HCT116 (cell line): ENCODE results near the gene MSTN. TPM values are rescaled to one million over a fixed set of nuclear protein-coding genes. Genes with fewer than 3 reads are reported as not detected.

Source experiments
- ATAC-seq: fragments of 200-7000 bp; cut with Tn5 transposase; 2 replicates; pipeline ENCODE4 v1.9.1; 2020; ENCODE audit warnings: mild to moderate bottlenecking, moderate library complexity
- BruUV-seq: library from RNA; stranded (reverse); fragments of 400-500 nt; replicated peaks from 2 replicates; lab custom pipeline; 2021; lab: Mats Ljungman, UMichigan
- CTCF ChIA-PET: fragments of 300-600 bp; sonication (Branson Sonifier 250); formaldehyde crosslinking; loops from one replicate; lab custom pipeline; 2021; ENCODE audit warnings: antibody characterized with exemption; lab: Charles Lee
- POLR2A ChIA-PET: fragments of 300-600, 350-600 bp; sonication (Branson Sonifier 250); formaldehyde crosslinking; loops from one replicate; lab custom pipeline; 2021; ENCODE audit warnings: antibody characterized with exemption; lab: Charles Lee
- RAD21 ChIA-PET, 2 experiments: fragments of 300-600 bp; sonication (Branson Sonifier 250); formaldehyde crosslinking; loops; one replicate each; lab custom pipeline; 2023; ENCODE audit warnings: low total read pairs in 2 of 2; ENCODE audit not compliant: uncharacterized antibody in 2 of 2, unreplicated experiment in 2 of 2, low non-redundant PET in 1 of 2; lab: Charles Lee
- DNase-seq: peaks from one replicate; pipeline ENCODE4 v3.0.0-alpha.2; 2010; ENCODE audit warnings: low read depth, low spot score
- H2AFZ ChIP-seq: fragments of 200-600 bp; shearing (Covaris generic), sonication (generic); 2 replicates; pipeline ENCODE4 v1.6.1; 2017; ENCODE audit warnings: low read depth, mixed run types, mixed read lengths, antibody characterized with exemption, low read length; ENCODE audit not compliant: poor library complexity, severe bottlenecking
- H3K27ac ChIP-seq: 2 replicates; pipeline ENCODE4 v1.5.1; 2012; ENCODE audit warnings: low read depth, low read length
- H3K27me3 ChIP-seq: fragments of 200-600 bp; sonication (generic); 2 replicates; pipeline ENCODE4 v1.6.1; 2016; ENCODE audit warnings: mixed run types, low read length, mixed read lengths; ENCODE audit not compliant: insufficient read depth
- H3K36me3 ChIP-seq, 2 experiments: fragments of 200-500 bp in 1 of 2; fragments of 200-600 bp in 1 of 2; sonication (Bioruptor generic) in 1 of 2; sonication (generic) in 1 of 2; 2 replicates each; pipeline versions ENCODE4 v1.5.1 to v1.6.1; 2014 to 2016; ENCODE audit warnings: low read length in 2 of 2, inconsistent platforms in 1 of 2, mixed read lengths in 1 of 2, mixed run types in 1 of 2; ENCODE audit not compliant: insufficient read depth in 2 of 2, control insufficient read depth in 1 of 2
- H3K4me1 ChIP-seq, 2 experiments: fragments of 200-600 bp in 1 of 2; sonication (generic) in 1 of 2; 2 replicates each; pipeline versions ENCODE4 v1.5.1 to v1.6.1; 2012 to 2017; ENCODE audit warnings: low read length in 2 of 2, inconsistent platforms in 1 of 2, mild to moderate bottlenecking in 1 of 2, mixed read lengths in 1 of 2, mixed run types in 1 of 2, moderate library complexity in 1 of 2; ENCODE audit not compliant: insufficient read depth in 2 of 2, control insufficient read depth in 1 of 2
- H3K4me2 ChIP-seq: fragments of 200-600 bp; sonication (generic); 2 replicates; pipeline ENCODE4 v1.6.1; 2017; ENCODE audit warnings: mixed run types, low read length, mixed read lengths
- H3K4me3 ChIP-seq, 2 experiments: fragments of 200-600 bp in 1 of 2; sonication (generic) in 1 of 2; replicated peaks in 1 of 2; 2 replicates each; pipeline ENCODE4 v1.5.1; 2011 to 2016; ENCODE audit warnings: low read length in 2 of 2, control low read depth in 1 of 2, low read depth in 1 of 2, mild to moderate bottlenecking in 1 of 2, mixed read lengths in 1 of 2, mixed run types in 1 of 2
- H3K79me2 ChIP-seq: fragments of 200-600 bp; sonication (generic); 2 replicates; pipeline ENCODE4 v1.6.1; 2017; ENCODE audit warnings: mild to moderate bottlenecking, mixed run types, low read length, moderate library complexity, mixed read lengths; ENCODE audit not compliant: insufficient read depth
- H3K9ac ChIP-seq: fragments of 200-600 bp; sonication (generic); 2 replicates; pipeline ENCODE4 v1.6.1; 2016; ENCODE audit warnings: low read length, mixed read lengths
- H3K9me2 ChIP-seq: fragments of 200-600 bp; sonication (generic), shearing (Covaris generic); 2 replicates; pipeline ENCODE4 v1.6.1; 2017; ENCODE audit warnings: mixed run types, mild to moderate bottlenecking, moderate library complexity; ENCODE audit not compliant: insufficient read depth
- H3K9me3 ChIP-seq, 2 experiments: fragments of 200-500 bp in 1 of 2; fragments of 200-600 bp in 1 of 2; sonication (Bioruptor generic) in 1 of 2; sonication (generic) in 1 of 2; 2 replicates each; pipeline ENCODE4 v1.6.1; 2014 to 2017; ENCODE audit warnings: low read length in 2 of 2, mixed read lengths in 2 of 2, inconsistent platforms in 1 of 2, low read depth in 1 of 2, mild to moderate bottlenecking in 1 of 2, mixed run types in 1 of 2, moderate library complexity in 1 of 2; ENCODE audit not compliant: control insufficient read depth in 1 of 2, insufficient read depth in 1 of 2
- H4K20me1 ChIP-seq: fragments of 200-600 bp; sonication (generic), shearing (Covaris generic); 2 replicates; pipeline ENCODE4 v1.6.1; 2017; ENCODE audit warnings: mixed run types, mild to moderate bottlenecking, moderate library complexity; ENCODE audit not compliant: insufficient read depth
- ATF3 ChIP-seq: IDR thresholded peaks from 2 replicates; pipeline ENCODE4 v1.6.1; 2012
- CBX3 ChIP-seq: IDR thresholded peaks from 2 replicates; pipeline ENCODE4 v1.6.1; 2012; ENCODE audit warnings: low read depth
- ELF1 ChIP-seq: IDR thresholded peaks from 2 replicates; pipeline ENCODE4 v1.6.1; 2012; ENCODE audit warnings: low read depth, borderline replicate concordance
- EZH2 ChIP-seq: fragments of 200-600 bp; sonication (generic); IDR thresholded peaks from 2 replicates; pipeline ENCODE4 v1.6.1; 2017; ENCODE audit warnings: antibody characterized with exemption, mixed run types
- FOSL1 ChIP-seq: IDR thresholded peaks from 2 replicates; pipeline ENCODE4 v1.6.1; 2012; ENCODE audit warnings: low read depth
- MAX ChIP-seq: IDR thresholded peaks from 2 replicates; pipeline ENCODE4 v1.6.1; 2012
- POLR2A ChIP-seq: IDR thresholded peaks from 2 replicates; pipeline ENCODE4 v1.7.0; 2011; ENCODE audit warnings: borderline replicate concordance; ENCODE audit not compliant: insufficient read depth, insufficient read length; ENCODE audit errors: extremely low read depth
- POLR2AphosphoS5 ChIP-seq: IDR thresholded peaks from 2 replicates; pipeline ENCODE4 v1.6.1; 2011; ENCODE audit warnings: mild to moderate bottlenecking, low read depth, low read length, moderate library complexity
- RAD21 ChIP-seq: IDR thresholded peaks from 2 replicates; pipeline ENCODE4 v1.6.1; 2012; ENCODE audit warnings: low read depth, mild to moderate bottlenecking
- REST ChIP-seq: IDR thresholded peaks from 2 replicates; pipeline ENCODE4 v1.6.1; 2012; ENCODE audit warnings: low read depth
- SIN3A ChIP-seq: IDR thresholded peaks from 2 replicates; pipeline ENCODE4 v1.6.1; 2012; ENCODE audit warnings: low read depth
- SP1 ChIP-seq: IDR thresholded peaks from 2 replicates; pipeline ENCODE4 v1.6.1; 2012; ENCODE audit warnings: low read depth
- SRF ChIP-seq: IDR thresholded peaks from 2 replicates; pipeline ENCODE4 v1.6.1; 2012; ENCODE audit warnings: low read depth
- YY1 ChIP-seq: IDR thresholded peaks from 2 replicates; pipeline ENCODE4 v1.6.1; 2011; ENCODE audit warnings: low read length, low read depth, moderate library complexity, mild to moderate bottlenecking; ENCODE audit not compliant: insufficient replicate concordance; ENCODE audit errors: extremely low read depth
- ZFX ChIP-seq: fragments of 450-650 bp; IDR thresholded peaks from 2 replicates; pipeline ENCODE4 v1.6.1; 2017
- intact Hi-C: fragments of 100-400 bp; cut with micrococcal nuclease; formaldehyde crosslinking; loops from 2 replicates; pipeline ENCODE4 v1.10.0; 2022
- total RNA-seq: library from RNA; stranded (reverse); gene quantifications from one replicate; pipeline ENCODE4 v1.2.1, GENCODE V29; 2021; ENCODE audit not compliant: unreplicated experiment
- TF ChIP-seq, protein P1 (sequence below): IDR thresholded peaks from 2 replicates; pipeline ENCODE4 v1.6.1; 2011; ENCODE audit warnings: mild to moderate bottlenecking, low read length, moderate library complexity; ENCODE audit not compliant: insufficient replicate concordance; ENCODE audit errors: extremely low read depth

The MSTN gene
- total RNA-seq, 1 experiment from 2014 or later: 0.12 TPM

GRCh38 chr2:190082118-190082517 is 19.6 kb upstream of the MSTN start:
- no peak for DNase-seq
- Histone ChIP-seq H3K4me2 (no peak overlapping the region), H3K9ac (no peak overlapping the region), H3K4me3 (no peak overlapping the region), H3K9me2 (no peaks in the 10 kb centered on the region), H3K79me2 (no peaks in the 10 kb centered on the region), H3K4me1 (no peaks in the 10 kb centered on the region), H3K27ac (no peak overlapping the region), H3K27me3 (no peaks in the 10 kb centered on the region), H3K36me3 (no peaks in the 10 kb centered on the region), H4K20me1 (no peaks in the 10 kb centered on the region), H2AFZ (no peak overlapping the region), H3K9me3 (no peaks in the 10 kb centered on the region)
- no TSS peak for BruUV-seq
- ATAC-seq: no peak
- TF ChIP-seq ZFX (no peak), ELF1 (no peak), CBX3 (no peak), SIN3A (no peak), RAD21 (no peak), ATF3 (no peak), SP1 (no peak)
- TF ChIP-seq, protein P1, sequence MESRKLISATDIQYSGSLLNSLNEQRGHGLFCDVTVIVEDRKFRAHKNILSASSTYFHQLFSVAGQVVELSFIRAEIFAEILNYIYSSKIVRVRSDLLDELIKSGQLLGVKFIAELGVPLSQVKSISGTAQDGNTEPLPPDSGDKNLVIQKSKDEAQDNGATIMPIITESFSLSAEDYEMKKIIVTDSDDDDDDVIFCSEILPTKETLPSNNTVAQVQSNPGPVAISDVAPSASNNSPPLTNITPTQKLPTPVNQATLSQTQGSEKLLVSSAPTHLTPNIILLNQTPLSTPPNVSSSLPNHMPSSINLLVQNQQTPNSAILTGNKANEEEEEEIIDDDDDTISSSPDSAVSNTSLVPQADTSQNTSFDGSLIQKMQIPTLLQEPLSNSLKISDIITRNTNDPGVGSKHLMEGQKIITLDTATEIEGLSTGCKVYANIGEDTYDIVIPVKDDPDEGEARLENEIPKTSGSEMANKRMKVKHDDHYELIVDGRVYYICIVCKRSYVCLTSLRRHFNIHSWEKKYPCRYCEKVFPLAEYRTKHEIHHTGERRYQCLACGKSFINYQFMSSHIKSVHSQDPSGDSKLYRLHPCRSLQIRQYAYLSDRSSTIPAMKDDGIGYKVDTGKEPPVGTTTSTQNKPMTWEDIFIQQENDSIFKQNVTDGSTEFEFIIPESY: no peak
- intact Hi-C loops: no loop called here
- RAD21 ChIA-PET: no interaction called here
- CTCF ChIA-PET: interaction anchor here (1.4 kb wide), 1 partner anchor 11 kb away, joined by 3 read pairs; no protein-coding TSS in a partner anchor
- POLR2A ChIA-PET: no interaction called here

GRCh38 chr2:190080527-190081049 is 18.1 kb upstream of the MSTN start:
- H3K9me3 ChIP-seq: no peaks in the 10 kb centered on the region
- no peak overlapping the region for H2AFZ ChIP-seq
- CTCF ChIA-PET: no interaction called here
- POLR2A ChIA-PET: no interaction called here
- H4K20me1 ChIP-seq: no peaks in the 10 kb centered on the region
- H3K4me3 ChIP-seq: no peak overlapping the region
- H3K27ac ChIP-seq: no peak overlapping the region
- no peak overlapping the region for H3K9ac ChIP-seq
- no TSS peak for BruUV-seq
- no peaks in the 10 kb centered on the region for H3K4me1 ChIP-seq
- H3K4me2 ChIP-seq: no peak overlapping the region
- H3K27me3 ChIP-seq: no peaks in the 10 kb centered on the region
- H3K9me2 ChIP-seq: no peaks in the 10 kb centered on the region
- no peaks in the 10 kb centered on the region for H3K79me2 ChIP-seq
- H3K36me3 ChIP-seq: no peaks in the 10 kb centered on the region
- intact Hi-C loops: no loop called here
- DNase-seq (no peak), ATAC-seq (no peak)
- RAD21 ChIA-PET: no interaction called here
- TF ChIP-seq RAD21: no peak
- TF ChIP-seq SRF: no peak
- no peak for TF ChIP-seq YY1
- TF ChIP-seq POLR2A: no peak
- TF ChIP-seq REST: no peak
- TF ChIP-seq POLR2AphosphoS5: no peak
- TF ChIP-seq MAX: no peak
- no peak for TF ChIP-seq FOSL1
- TF ChIP-seq EZH2: no peak
